ENCODE results near the gene ACAP1.
A peak's percentile ranks its signal among the peaks of the same experiment; 100 is the strongest.

ACAP1 gene

DNA sequence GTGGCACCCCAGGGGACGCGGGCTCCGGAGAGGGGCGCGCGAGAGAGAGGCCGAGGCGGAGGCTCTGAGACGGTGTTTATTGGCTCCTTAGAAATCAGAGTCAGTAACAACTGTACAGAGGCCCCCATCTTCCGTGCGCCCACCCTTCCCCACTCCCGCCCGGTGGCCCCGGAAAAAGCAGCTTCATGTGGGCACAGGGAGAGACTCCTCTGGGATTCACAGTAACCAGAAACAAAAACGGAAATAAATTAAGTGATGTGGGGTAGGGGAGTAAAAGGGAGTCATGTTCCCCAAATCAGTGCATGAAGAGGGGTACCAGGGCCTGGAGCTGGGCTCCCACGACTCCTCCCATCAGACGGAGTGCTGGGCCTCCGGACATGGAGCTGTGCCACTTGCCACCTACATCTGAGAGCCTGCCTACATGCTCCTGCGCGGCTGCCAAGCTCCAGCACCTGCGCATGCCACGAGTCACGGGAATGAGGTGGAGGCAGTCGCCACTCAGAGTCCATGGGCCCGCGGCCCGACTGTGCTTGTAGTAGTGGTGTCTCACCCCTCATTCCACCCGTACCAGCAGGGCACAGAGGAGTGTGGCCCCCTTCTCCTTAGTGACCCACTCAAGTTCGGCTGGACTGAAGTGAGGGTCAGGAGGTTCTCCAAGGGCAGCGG lies 20.6 kb upstream of the ACAP1 start:
- DNase-seq, result no peak
- H3K4me3 Mint-ChIP-seq, result peak overlapping the region; percentile 83 to 97
- no peak for ATAC-seq (replicated peaks)
- no peaks in the 10 kb centered on the region for H3K9me3 Mint-ChIP-seq
- peaks cover 56 to 77% of the 10 kb centered on the region in 2 donors for H3K36me3 Mint-ChIP-seq
- no peaks in the 10 kb centered on the region for H3K27me3 Mint-ChIP-seq
- peaks cover 47 to 68% of the 10 kb centered on the region in 2 donors for H3K4me1 Mint-ChIP-seq
- H3K27ac Mint-ChIP-seq, result peak overlapping the region; percentile 99

DNA sequence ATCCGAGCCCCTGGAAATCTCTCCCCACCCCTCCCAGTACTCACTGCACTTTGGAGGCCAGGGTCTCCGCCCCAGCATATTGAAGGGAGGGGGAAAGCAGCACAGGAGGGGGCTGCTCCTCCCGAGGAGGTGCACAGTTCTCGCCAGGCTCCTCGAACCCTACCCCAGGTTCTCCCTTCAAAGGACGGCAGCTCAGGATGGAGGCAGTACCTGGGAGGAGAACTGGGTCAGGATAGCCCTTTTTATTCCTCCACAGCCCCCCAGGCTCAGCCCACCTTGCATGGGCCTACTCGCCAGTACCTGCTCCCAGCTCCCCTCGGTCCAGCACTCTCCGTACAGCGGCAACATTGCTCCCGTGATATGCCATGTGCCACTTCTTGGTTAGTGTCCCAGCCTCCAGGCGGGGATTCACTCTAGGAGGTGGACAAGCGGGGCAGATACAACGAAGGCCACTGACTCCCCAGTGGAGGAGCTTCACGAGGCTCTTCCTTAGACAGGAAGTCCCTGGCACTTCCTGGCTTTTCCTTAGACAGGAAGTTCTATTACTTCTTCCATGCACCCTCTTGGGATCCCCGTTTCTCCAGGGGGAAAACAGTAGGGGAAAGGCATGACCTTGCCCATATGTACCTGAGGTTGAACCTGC lies 19.0 kb upstream of the ACAP1 start:
- no peaks in the 10 kb centered on the region for H3K9me3 Mint-ChIP-seq
- H3K36me3 Mint-ChIP-seq, result peaks cover 55 to 78% of the 10 kb centered on the region in 2 donors
- peak overlapping the region; percentile 17 for H3K27ac Mint-ChIP-seq
- DNase-seq (no peak), ATAC-seq (replicated peaks) (no peak)
- H3K4me1 Mint-ChIP-seq, result peaks cover 38 to 58% of the 10 kb centered on the region in 2 donors
- peak overlapping the region in 1 of 2 donors; percentile 65 for H3K4me3 Mint-ChIP-seq
- no peaks in the 10 kb centered on the region for H3K27me3 Mint-ChIP-seq

DNA sequence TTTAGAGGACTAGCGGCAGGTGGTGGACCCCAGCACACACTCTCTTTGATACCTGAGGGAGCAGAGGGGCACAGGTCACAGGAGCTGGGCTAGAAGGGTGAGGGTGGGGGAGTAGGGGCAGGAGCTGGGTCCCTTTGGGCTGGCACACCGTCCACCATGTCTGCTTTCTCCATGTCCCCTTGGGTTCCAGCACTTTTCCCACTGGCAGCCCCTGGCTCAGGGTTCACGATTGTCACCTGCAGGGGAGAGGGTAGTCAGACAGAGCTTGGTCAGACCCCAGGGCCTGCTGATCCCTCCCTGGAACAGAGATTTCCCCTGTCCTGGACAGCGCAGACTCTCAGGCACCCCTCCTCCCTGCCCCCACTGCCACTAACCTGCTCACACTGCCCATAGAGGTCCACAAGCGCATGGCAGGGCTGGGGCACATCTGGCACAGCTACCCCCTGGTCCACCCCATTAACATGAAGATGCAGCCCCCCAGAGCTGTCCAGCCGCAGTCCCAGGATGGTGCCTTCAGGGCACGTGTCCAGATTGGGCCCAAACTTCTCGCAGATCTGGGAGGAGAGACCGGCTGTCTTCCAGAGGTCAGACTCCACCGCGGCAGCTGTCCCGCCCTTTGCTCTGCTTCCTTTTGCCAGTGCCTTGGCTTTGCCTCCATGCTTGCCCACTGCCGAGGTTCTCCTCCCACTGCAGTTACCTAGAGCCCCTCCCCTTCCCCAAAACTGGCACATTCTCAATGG lies 18.0 kb upstream of the ACAP1 start:
- DNase-seq (no peak), ATAC-seq (replicated peaks) (no peak)
- Mint-ChIP-seq H3K9me3 (no peaks in the 10 kb centered on the region), H3K36me3 (peaks cover 48 to 77% of the 10 kb centered on the region in 2 donors), H3K27ac (no peak overlapping the region), H3K4me3 (no peak overlapping the region), H3K4me1 (peaks cover 28 to 48% of the 10 kb centered on the region in 2 donors), H3K27me3 (no peaks in the 10 kb centered on the region)

DNA sequence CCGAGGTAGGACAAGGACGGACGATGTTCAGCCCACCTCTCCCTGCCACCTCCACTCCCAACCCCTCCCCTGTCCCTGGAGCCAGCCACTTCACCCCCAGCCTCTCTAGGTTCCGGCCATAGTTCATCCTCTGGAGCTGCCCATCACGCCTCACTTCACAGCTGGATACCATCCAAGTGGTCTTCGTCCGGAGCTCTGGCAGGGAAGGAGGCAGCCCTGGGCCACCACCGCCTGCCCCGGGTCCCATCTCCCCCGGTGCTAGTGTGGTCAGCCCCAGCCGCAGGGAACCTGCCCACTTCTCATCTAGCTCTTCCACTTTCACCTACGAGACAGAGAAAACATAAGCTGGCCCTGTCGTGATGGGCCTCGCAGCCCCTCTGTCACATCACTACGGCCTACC lies 14.9 kb upstream of the ACAP1 start:
- no peak overlapping the region for H3K4me3 Mint-ChIP-seq
- ATAC-seq (replicated peaks), result no peak
- no peak for DNase-seq
- H3K4me1 Mint-ChIP-seq, result peaks cover 13 to 23% of the 10 kb centered on the region in 2 donors
- no peaks in the 10 kb centered on the region for H3K27me3 Mint-ChIP-seq
- no peak overlapping the region for H3K27ac Mint-ChIP-seq
- peaks cover 46 to 70% of the 10 kb centered on the region in 2 donors for H3K36me3 Mint-ChIP-seq
- no peaks in the 10 kb centered on the region for H3K9me3 Mint-ChIP-seq

DNA sequence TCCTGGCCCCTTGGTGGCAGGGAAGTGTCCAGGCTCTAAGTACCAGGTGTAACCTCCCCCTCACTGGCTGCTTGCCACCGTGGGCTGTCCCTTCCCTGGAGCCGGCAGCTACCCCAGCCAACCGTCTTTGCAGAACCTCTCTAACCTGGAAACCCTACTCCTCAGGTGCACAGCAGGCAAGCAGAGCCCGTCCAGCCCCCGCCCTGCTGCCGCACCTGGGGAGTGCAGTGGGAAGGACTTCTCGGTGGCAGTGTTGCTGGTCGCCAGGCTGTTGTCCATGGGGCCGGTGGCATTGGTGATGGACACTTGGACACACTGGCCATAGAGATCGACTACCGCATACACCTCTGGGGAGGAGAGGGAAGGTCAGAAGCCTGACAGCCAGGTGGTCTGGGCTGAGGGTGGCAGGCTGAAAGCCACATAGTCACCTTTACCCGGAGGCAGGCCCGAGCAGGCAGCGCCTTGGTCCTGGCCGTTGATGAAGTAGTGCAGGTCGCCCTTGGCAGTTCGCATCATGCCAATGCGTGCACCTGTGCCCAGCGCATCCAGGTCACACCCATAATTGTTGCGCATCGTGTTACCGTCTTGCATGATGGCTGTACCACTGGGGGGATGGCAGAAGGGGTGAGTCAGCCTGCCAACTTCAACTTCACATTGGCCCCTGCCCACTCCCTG lies 13.7 kb upstream of the ACAP1 start:
- Mint-ChIP-seq H3K4me1 (peaks cover 19 to 26% of the 10 kb centered on the region in 2 donors), H3K27ac (no peak overlapping the region), H3K9me3 (no peaks in the 10 kb centered on the region), H3K36me3 (peaks cover 47 to 75% of the 10 kb centered on the region in 2 donors), H3K27me3 (no peaks in the 10 kb centered on the region), H3K4me3 (no peak overlapping the region)
- no peak for ATAC-seq (replicated peaks)
- no peak for DNase-seq

DNA sequence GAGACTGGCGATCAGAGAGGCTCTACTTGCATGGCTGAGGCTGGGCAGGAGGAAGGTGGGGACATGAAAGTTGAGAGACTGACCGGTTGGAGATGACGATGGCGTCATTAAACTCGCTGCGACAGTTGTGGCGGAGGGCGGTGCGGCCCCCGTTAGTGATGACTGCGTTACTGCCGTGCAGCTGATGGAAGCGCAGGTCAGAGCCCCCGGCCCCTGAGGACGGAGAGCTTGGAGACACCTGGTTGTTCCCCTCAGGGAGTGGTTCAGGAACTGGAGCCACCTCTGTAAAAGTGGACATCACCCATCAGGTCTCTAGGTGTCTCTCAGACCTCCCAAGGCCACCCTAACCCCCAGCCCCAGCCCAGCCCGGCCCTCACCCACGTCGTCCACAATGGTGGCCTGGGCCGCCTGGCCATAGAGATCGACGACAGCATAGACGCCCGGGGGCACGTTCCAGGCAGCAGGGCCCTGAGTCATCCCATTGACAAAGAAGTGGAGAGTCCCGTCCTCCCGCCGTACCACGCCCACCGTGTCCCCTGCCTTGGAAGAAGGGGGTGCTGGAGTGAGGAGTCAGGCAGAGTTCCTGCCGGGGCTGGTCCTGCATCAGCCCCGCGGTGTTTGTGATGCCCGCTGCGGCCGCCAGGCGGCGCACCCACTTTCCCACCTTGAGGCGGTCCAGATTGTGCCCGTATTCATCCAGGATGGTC lies 12.4 kb upstream of the ACAP1 start:
- Mint-ChIP-seq H3K4me3 (no peak overlapping the region), H3K27me3 (no peaks in the 10 kb centered on the region), H3K36me3 (peaks cover 39 to 74% of the 10 kb centered on the region in 2 donors), H3K4me1 (peaks cover 22 to 35% of the 10 kb centered on the region in 2 donors), H3K27ac (peak overlapping the region; percentile 20), H3K9me3 (no peaks in the 10 kb centered on the region)
- ATAC-seq (replicated peaks) (peak; percentile 45 to 62), DNase-seq (peak; percentile 34)

GRCh38 chr17:7324438-7324779 lies 11.9 kb upstream of the ACAP1 start:
- ATAC-seq (replicated peaks), result no peak
- H3K27ac Mint-ChIP-seq, result no peak overlapping the region
- DNase-seq, result no peak
- no peaks in the 10 kb centered on the region for H3K27me3 Mint-ChIP-seq
- H3K4me3 Mint-ChIP-seq, result no peak overlapping the region
- H3K4me1 Mint-ChIP-seq, result peaks cover 22 to 36% of the 10 kb centered on the region in 2 donors
- peaks cover 40 to 73% of the 10 kb centered on the region in 2 donors for H3K36me3 Mint-ChIP-seq
- H3K9me3 Mint-ChIP-seq, result no peaks in the 10 kb centered on the region

GRCh38 chr17:7325031-7325528 lies 11.2 kb upstream of the ACAP1 start:
- Mint-ChIP-seq H3K27ac (no peak overlapping the region), H3K27me3 (no peaks in the 10 kb centered on the region), H3K36me3 (peaks cover 40 to 73% of the 10 kb centered on the region in 2 donors), H3K9me3 (no peaks in the 10 kb centered on the region), H3K4me3 (no peak overlapping the region), H3K4me1 (peaks cover 28 to 40% of the 10 kb centered on the region in 2 donors)
- ATAC-seq (replicated peaks) (no peak), DNase-seq (no peak)

DNA sequence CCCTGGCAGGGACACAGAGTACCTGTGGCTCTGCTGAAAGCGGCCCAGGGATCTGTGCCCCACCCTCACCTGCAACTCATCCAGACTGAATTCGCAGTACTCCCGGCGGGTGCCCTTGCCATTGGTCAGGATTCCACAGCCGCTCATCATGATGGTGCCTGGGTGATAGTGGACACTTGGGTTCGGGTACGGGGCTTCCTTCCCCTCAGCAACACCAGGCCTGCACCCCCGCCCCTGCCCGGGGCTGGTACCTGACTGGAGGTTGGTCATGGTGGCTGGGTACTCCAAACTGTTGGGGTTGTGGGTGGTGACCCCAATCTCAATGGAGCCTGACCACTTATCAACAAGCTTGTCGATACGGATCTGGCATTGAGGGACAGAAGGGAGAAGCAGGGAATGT lies 10.1 kb upstream of the ACAP1 start:
- peaks cover 32 to 63% of the 10 kb centered on the region in 2 donors for H3K36me3 Mint-ChIP-seq
- no peaks in the 10 kb centered on the region for H3K27me3 Mint-ChIP-seq
- no peak overlapping the region for H3K27ac Mint-ChIP-seq
- H3K4me3 Mint-ChIP-seq, result peak overlapping the region in 1 of 2 donors; percentile 36
- ATAC-seq (replicated peaks), result no peak
- peaks cover 32 to 51% of the 10 kb centered on the region in 2 donors for H3K4me1 Mint-ChIP-seq
- no peaks in the 10 kb centered on the region for H3K9me3 Mint-ChIP-seq
- no peak for DNase-seq

GRCh38 chr17:7327056-7327455 lies 9.3 kb upstream of the ACAP1 start:
- H3K9me3 Mint-ChIP-seq, result no peaks in the 10 kb centered on the region
- no peaks in the 10 kb centered on the region for H3K27me3 Mint-ChIP-seq
- H3K4me1 Mint-ChIP-seq, result peaks cover 32 to 54% of the 10 kb centered on the region in 2 donors
- H3K27ac Mint-ChIP-seq, result peak overlapping the region; percentile 20
- peaks cover 25 to 54% of the 10 kb centered on the region in 2 donors for H3K36me3 Mint-ChIP-seq
- DNase-seq, result no peak
- H3K4me3 Mint-ChIP-seq, result peak overlapping the region in 1 of 2 donors; percentile 97
- ATAC-seq (replicated peaks), result no peak

DNA sequence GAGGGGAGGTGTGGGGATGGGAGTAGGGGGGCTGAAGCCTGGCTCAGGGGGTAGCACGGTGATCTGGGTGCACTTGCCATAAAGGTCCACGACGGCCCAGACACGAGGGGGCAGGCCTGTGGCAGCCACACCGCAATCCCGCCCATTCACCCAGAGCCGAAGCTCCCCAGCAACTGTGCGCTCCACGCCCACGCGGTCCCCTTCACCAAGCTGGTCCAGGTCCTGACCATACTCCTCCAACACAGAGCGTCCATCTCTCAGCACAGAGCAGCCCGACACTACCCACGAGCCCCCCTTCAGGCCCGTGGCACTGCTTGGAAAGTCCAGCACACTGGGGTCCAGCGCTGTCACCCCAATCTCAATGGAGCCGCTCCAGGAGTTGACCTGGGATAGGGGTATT lies 8.8 kb upstream of the ACAP1 start:
- H3K36me3 Mint-ChIP-seq, result peaks cover 23 to 50% of the 10 kb centered on the region in 2 donors
- H3K4me1 Mint-ChIP-seq, result peaks cover 35 to 59% of the 10 kb centered on the region in 2 donors
- H3K27ac Mint-ChIP-seq, result peak overlapping the region; percentile 42
- H3K27me3 Mint-ChIP-seq, result no peaks in the 10 kb centered on the region
- no peaks in the 10 kb centered on the region for H3K9me3 Mint-ChIP-seq
- ATAC-seq (replicated peaks), result no peak
- no peak for DNase-seq
- H3K4me3 Mint-ChIP-seq, result peak overlapping the region in 1 of 2 donors; percentile 97

- H3K4me1 Mint-ChIP-seq, result peaks cover 39 to 64% of the 10 kb centered on the region in 2 donors
- H3K27ac Mint-ChIP-seq, result peak overlapping the region; percentile 95
- ATAC-seq (replicated peaks), result no peak
- H3K27me3 Mint-ChIP-seq, result no peaks in the 10 kb centered on the region
- H3K36me3 Mint-ChIP-seq, result peaks cover 22 to 46% of the 10 kb centered on the region in 2 donors
- H3K4me3 Mint-ChIP-seq, result peak overlapping the region; percentile 95 to 97
- no peak for DNase-seq
- no peaks in the 10 kb centered on the region for H3K9me3 Mint-ChIP-seq
These were observed 8.3 kb upstream of the ACAP1 start for GRCh38 chr17:7328009-7328408.

DNA sequence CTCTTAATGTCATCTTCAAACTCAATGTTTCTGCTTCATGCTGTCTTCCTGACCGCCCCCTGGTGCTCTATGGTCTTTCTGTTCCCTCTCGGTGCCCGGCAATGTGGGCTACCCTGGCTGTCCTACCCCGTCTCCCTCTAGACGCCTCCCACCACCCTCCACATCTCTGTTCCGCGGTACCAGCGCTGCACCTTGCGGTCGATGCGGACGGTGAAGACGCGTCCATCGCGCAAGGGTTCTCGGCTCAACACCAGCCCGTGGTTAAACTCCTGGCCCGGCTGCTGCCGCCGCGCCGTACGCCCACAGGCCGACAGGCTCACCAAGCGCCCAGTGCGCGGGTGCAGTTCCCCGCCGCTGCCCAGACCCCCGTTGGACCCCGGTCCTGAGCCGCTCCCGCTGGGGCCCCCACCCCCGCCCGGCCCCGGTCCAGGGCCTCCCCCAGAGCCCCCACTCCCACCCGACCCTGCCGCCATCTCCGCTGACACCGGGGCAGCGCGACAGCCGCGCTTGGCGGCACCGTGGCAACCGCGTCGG lies 7.4 kb upstream of the ACAP1 start, which contains the start of gene NEURL4:
TSS of gene NEURL4 (minus strand) at position 496 of the 534 bp plus-strand sequence. CDS start at position 473, 23 bp downstream.
- peaks cover 45 to 70% of the 10 kb centered on the region in 2 donors for H3K4me1 Mint-ChIP-seq
- DNase-seq, result no peak

More for the DNA sequence above, 7.4 kb upstream of the ACAP1 start, which contains the start of gene NEURL4:
- H3K4me3 Mint-ChIP-seq, result peak within 1 kb of the TSS; percentile 95 to 97
- peak within 1 kb of the TSS; percentile 99 for H3K27ac Mint-ChIP-seq
- peaks cover 22 to 39% of the 10 kb centered on the region in 2 donors for H3K36me3 Mint-ChIP-seq
- no peaks in the 10 kb centered on the region for H3K9me3 Mint-ChIP-seq
- H3K27me3 Mint-ChIP-seq, result no peaks in the 10 kb centered on the region
- ATAC-seq (replicated peaks), result peak; percentile 17 to 20
